Measurements from ENCODE around the gene SDK2. TPM values are rescaled to one million over a fixed set of nuclear protein-coding genes. Genes with fewer than 3 reads are reported as not detected.
A peak's percentile ranks its signal among the peaks of the same experiment; 100 is the strongest.

SDK2 gene, protein sequence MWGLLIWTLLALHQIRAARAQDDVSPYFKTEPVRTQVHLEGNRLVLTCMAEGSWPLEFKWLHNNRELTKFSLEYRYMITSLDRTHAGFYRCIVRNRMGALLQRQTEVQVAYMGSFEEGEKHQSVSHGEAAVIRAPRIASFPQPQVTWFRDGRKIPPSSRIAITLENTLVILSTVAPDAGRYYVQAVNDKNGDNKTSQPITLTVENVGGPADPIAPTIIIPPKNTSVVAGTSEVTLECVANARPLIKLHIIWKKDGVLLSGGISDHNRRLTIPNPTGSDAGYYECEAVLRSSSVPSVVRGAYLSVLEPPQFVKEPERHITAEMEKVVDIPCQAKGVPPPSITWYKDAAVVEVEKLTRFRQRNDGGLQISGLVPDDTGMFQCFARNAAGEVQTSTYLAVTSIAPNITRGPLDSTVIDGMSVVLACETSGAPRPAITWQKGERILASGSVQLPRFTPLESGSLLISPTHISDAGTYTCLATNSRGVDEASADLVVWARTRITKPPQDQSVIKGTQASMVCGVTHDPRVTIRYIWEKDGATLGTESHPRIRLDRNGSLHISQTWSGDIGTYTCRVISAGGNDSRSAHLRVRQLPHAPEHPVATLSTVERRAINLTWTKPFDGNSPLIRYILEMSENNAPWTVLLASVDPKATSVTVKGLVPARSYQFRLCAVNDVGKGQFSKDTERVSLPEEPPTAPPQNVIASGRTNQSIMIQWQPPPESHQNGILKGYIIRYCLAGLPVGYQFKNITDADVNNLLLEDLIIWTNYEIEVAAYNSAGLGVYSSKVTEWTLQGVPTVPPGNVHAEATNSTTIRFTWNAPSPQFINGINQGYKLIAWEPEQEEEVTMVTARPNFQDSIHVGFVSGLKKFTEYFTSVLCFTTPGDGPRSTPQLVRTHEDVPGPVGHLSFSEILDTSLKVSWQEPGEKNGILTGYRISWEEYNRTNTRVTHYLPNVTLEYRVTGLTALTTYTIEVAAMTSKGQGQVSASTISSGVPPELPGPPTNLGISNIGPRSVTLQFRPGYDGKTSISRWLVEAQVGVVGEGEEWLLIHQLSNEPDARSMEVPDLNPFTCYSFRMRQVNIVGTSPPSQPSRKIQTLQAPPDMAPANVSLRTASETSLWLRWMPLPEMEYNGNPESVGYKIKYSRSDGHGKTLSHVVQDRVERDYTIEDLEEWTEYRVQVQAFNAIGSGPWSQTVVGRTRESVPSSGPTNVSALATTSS (N-terminal part only)
- 0.63 and 0.67 TPM in 2 replicates for total RNA-seq (2021)
- percentile 18 among the genes with signal in this experiment for Bru-seq, nascent RNA
- percentile 19 among the genes with signal in this experiment for BruChase-seq, experiment 1, labeled RNA remaining after a 2-hour chase
- BruChase-seq, experiment 2, labeled RNA remaining after a 6-hour chase = percentile 26 among the genes with signal in this experiment
- long read RNA-seq, partial matches to known transcripts = 0 of 1 reads
- long read RNA-seq, other reads (novel, unspliced or antisense) = 1 of 1 reads

DNA sequence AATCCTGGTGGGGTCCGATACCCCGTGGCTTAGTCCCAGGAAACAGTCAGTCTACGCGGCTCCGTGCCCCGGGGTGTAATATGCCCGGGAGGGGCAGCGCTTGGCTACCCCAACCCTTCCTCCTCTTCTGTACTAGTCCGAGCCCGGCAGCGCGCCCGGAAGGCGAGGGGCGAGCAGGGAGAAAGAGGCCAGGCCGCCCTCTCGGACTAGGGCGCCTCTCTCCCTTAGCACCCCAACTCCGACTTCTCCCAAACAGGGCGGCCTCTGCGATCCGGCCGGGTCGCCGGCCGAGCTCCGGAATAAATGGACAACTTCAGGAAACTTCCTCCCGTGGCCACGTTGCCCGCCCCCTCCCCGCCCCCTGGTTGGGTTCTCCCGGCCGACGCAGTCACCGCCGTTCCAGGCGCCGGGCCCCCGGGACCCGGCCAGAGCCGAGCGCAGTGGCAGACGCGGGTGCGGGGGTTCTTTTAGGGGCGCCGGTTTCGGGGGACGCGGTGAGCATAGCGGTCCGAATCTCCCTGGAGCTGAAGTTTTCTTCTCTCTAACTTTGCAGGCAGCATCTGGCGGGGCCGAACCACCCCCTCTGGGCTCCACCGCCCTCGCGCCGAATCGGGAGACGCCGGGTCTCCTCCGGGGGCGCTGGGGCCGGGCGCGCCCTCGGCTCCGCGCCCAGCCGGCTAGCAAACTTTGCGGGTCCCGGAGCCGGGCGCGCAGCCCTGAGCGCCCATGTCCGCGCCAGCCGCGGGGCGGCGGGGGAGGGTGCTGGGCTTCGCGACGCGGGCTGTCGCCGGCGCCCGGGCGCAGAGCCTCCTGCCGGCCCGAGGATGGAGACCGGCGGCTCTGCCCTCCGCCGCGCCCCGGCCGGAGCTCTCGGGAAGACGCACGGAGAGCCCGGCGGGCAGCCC is at the start of gene SDK2:
Gene SDK2, minus strand, starts transcription at position 301 of the 905 bp plus-strand sequence. CDS start 357 bp downstream, outside the sequence.
- TF ChIP-seq, protein P1, sequence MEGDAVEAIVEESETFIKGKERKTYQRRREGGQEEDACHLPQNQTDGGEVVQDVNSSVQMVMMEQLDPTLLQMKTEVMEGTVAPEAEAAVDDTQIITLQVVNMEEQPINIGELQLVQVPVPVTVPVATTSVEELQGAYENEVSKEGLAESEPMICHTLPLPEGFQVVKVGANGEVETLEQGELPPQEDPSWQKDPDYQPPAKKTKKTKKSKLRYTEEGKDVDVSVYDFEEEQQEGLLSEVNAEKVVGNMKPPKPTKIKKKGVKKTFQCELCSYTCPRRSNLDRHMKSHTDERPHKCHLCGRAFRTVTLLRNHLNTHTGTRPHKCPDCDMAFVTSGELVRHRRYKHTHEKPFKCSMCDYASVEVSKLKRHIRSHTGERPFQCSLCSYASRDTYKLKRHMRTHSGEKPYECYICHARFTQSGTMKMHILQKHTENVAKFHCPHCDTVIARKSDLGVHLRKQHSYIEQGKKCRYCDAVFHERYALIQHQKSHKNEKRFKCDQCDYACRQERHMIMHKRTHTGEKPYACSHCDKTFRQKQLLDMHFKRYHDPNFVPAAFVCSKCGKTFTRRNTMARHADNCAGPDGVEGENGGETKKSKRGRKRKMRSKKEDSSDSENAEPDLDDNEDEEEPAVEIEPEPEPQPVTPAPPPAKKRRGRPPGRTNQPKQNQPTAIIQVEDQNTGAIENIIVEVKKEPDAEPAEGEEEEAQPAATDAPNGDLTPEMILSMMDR (conservative IDR thresholded peaks at IDR 0.05; ENCODE audit: low read depth, low read length) = no peak
- TF ChIP-seq EZH2 (IDR thresholded peaks at IDR 0.05; ENCODE audit: borderline replicate concordance, low read depth, low read length, poor library complexity, severe bottlenecking) = peak; percentile 95
- H3K27ac ChIP-seq (ENCODE audit: low read depth, low read length, poor library complexity, severe bottlenecking) = no peak within 1 kb of the TSS
- peaks cover 32% of the 10 kb centered on the region for H3K4me1 ChIP-seq (ENCODE audit: insufficient read depth, low read length, poor library complexity, severe bottlenecking)
- ChIA-PET CTCF (interaction anchor here (0.6 kb wide), 1 partner anchor 1101 kb away, joined by 5 read pairs; no protein-coding TSS in a partner anchor), POLR2A (ENCODE audit: low non-redundant PET) (no interaction called here)
- DNase-seq (ENCODE audit: low spot score) = no peak
- H3K36me3 ChIP-seq (ENCODE audit: insufficient read depth, low read length, poor library complexity, severe bottlenecking) = no peaks in the 10 kb centered on the region
- no TSS peak for BruUV-seq (replicated peaks)
- intact Hi-C loops (cut with micrococcal nuclease; ENCODE audit: unreplicated experiment) = loop anchor here (5.0 kb wide), 1 partner anchor 217 kb away; no protein-coding TSS in a partner anchor
- H3K4me3 ChIP-seq (ENCODE audit: low read depth, low read length, poor library complexity, severe bottlenecking) = peak within 1 kb of the TSS; percentile 46
- H3K9me3 ChIP-seq (ENCODE audit: low read depth, low read length, poor library complexity, severe bottlenecking) = no peaks in the 10 kb centered on the region
- peaks cover 74% of the 10 kb centered on the region for H3K27me3 ChIP-seq (replicated peaks; ENCODE audit: insufficient read depth, low read depth, low read length, poor library complexity)

DNA sequence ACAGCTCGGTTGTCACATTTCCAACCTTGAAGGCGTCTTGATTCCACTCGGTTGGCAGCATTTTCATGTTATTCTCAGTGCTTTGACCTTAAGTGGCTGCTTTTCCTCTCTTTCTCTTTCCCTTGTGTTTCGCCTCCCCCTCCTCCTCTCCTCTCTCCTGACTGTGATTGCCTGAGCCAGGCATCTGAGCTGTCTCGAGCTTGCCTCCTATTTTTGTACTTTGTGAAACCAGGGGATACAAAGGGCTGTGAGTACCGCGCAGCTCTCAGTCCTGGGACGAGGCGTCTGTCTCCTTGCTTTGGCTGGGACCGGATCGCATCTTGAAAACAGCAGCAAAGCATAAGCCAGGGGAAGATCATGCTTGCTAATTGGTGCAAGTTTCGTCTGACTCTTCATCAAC is 48.8 kb upstream of the SDK2 start:
- Histone ChIP-seq H3K36me3 (ENCODE audit: insufficient read depth, low read length, poor library complexity, severe bottlenecking) (no peaks in the 10 kb centered on the region), H3K4me1 (ENCODE audit: insufficient read depth, low read length, poor library complexity, severe bottlenecking) (no peaks in the 10 kb centered on the region), H3K27ac (ENCODE audit: low read depth, low read length, poor library complexity, severe bottlenecking) (no peak overlapping the region), H3K4me3 (ENCODE audit: low read depth, low read length, poor library complexity, severe bottlenecking) (no peak overlapping the region), H3K27me3 (replicated peaks; ENCODE audit: insufficient read depth, low read depth, low read length, poor library complexity) (peaks cover 2% of the 10 kb centered on the region), H3K9me3 (ENCODE audit: low read depth, low read length, poor library complexity, severe bottlenecking) (no peaks in the 10 kb centered on the region)
- intact Hi-C loops (cut with micrococcal nuclease; ENCODE audit: unreplicated experiment) = no loop called here
- TF ChIP-seq, protein P1 (conservative IDR thresholded peaks at IDR 0.05; ENCODE audit: low read depth, low read length) = no peak
- no peak for TF ChIP-seq EZH2 (IDR thresholded peaks at IDR 0.05; ENCODE audit: borderline replicate concordance, low read depth, low read length, poor library complexity, severe bottlenecking)
- no peak for DNase-seq (ENCODE audit: low spot score)
- ChIA-PET CTCF (no interaction called here), POLR2A (ENCODE audit: low non-redundant PET) (no interaction called here)
- BruUV-seq (replicated peaks) = no TSS peak
